Activated CD4-positive, alpha-beta T cell treated with anti-CD3 and anti-CD28 coated beads, Interleukin-2, amount 10 ng/mL, durations not matched to agents 24 days and 14 days (primary cell): ENCODE results near the gene NRP2. TPM values are rescaled to one million over a fixed set of nuclear protein-coding genes. Genes with fewer than 3 reads are reported as not detected.
A peak's percentile ranks its signal among the peaks of the same experiment; 100 is the strongest.

ENCODE experiments used
- DNase-seq: peaks from one replicate; pipeline ENCODE4 v3.0.0; 2022
- H3K27ac Mint-ChIP-seq: one replicate; pipeline ENCODE4 v1.8.0; 2022; ENCODE audit warnings: mild to moderate bottlenecking, mixed read lengths
- H3K27me3 Mint-ChIP-seq: one replicate; pipeline ENCODE4 v1.8.0; 2022; ENCODE audit warnings: mixed read lengths
- H3K36me3 Mint-ChIP-seq: one replicate; pipeline ENCODE4 v1.8.0; 2022; ENCODE audit warnings: low read depth, mild to moderate bottlenecking, mixed read lengths
- H3K4me1 Mint-ChIP-seq: one replicate; pipeline ENCODE4 v1.8.0; 2021; ENCODE audit warnings: mixed read lengths
- H3K4me3 Mint-ChIP-seq: one replicate; pipeline ENCODE4 v1.8.0; 2022; ENCODE audit warnings: mild to moderate bottlenecking, moderate library complexity, mixed read lengths
- H3K9me3 Mint-ChIP-seq: one replicate; pipeline ENCODE4 v1.8.0; 2021; ENCODE audit warnings: mixed read lengths
- intact Hi-C: fragments of 100-400 bp; cut with micrococcal nuclease; formaldehyde crosslinking; loops from one replicate; pipeline ENCODE4 v1.15.1; 2023
- total RNA-seq: library from RNA; stranded (reverse); gene quantifications from 2 replicates; pipeline ENCODE4 v1.2.3, GENCODE V29; 2022

Gene NRP2
- total RNA-seq, 1 donor from 2014 or later = 64.4 TPM

DNA sequence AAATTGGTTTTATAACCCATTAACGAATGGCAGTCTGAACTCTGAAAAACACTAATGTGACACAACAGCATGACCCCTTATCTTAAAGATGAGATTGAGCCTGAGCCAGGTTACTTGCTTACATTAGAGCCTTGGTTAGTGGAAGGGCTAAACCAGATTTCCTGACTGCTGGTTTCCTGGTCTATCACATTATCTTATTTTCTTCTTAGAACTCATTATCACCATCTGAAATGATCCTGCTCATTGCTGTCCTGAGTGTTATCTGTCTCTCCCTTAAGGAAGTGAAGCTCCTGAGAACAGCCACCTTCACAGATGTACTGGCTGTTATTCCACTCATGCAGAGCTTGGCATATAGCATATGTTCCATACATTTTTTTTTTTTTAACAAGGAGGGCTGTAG, 9.0 kb upstream of the NRP2 start:
- peaks cover 3% of the 10 kb centered on the region for H3K36me3 Mint-ChIP-seq
- H3K4me1 Mint-ChIP-seq = peaks cover 5% of the 10 kb centered on the region
- H3K4me3 Mint-ChIP-seq = no peak overlapping the region
- H3K27ac Mint-ChIP-seq = no peak overlapping the region
- intact Hi-C loops = no loop called here
- no peak for DNase-seq
- peaks cover 11% of the 10 kb centered on the region for H3K27me3 Mint-ChIP-seq
- peaks cover 14% of the 10 kb centered on the region for H3K9me3 Mint-ChIP-seq

DNA sequence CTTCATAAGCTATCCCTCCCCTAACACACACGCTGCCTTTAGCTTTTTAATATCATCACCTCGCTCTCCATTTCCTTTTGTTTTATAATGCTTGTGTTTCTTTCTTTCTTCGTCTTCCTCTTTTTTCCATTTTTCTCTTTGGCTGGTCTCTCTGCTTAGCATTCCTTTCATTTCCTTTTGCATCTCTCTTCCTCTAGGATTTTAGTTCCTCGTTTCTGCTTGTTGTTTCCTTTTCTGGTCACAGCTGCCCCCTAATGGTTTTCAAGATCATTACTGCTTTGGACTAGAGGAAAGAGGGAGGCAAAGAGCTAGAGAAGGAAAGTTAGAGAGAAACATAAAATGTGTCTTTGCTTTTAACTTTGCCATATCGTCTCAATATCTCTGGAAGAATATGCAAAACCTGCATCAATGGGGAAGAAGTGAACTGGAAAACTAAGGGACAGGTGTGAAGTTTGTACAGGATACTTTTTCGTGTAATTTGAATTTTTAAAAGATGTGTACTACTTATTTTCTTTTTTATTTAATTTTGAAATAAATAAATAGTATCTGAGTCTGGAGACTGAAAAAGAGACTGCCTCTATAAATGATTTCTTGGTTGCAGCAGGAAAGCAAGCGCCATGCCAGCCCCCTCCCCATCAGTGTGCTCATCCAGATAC, 6.3 kb upstream of the NRP2 start:
- intact Hi-C loops = loop anchor here (1.0 kb wide), 1 partner anchor 80 kb away; no protein-coding TSS in a partner anchor
- H3K27me3 Mint-ChIP-seq = peaks cover 15% of the 10 kb centered on the region
- H3K27ac Mint-ChIP-seq = no peak overlapping the region
- peaks cover 26% of the 10 kb centered on the region for H3K4me1 Mint-ChIP-seq
- peaks cover 5% of the 10 kb centered on the region for H3K9me3 Mint-ChIP-seq
- no peak overlapping the region for H3K4me3 Mint-ChIP-seq
- DNase-seq = peak; percentile 72
- H3K36me3 Mint-ChIP-seq = no peaks in the 10 kb centered on the region

DNA sequence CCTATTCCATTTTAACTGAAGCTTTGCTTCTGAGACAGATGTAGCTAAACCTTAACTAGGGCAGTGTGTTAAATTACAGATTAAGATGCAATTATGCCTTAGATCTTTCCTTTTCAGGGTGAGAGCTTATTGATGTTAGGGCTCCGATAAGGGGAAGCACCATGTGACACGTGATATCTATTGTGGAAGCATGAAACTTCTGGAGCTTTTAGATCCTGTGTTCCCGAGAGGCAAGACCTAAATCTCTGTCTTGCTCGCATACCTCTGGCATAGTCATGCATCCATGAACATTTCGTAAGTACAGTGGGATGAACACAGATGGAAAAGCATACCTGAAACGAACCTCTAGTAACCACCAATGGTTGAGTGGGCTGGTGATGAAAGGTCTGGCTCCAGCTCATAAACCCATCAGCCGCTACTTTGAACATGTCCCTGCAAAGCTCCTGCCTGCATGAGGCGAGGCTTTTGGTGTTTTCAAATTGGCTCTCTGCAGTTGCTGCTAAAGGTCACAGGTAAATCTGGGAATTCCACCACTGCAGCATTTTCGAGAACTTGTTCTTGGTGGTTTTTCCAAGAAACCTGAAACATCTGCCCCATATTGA, 3.7 kb upstream of the NRP2 start:
- Mint-ChIP-seq H3K4me3 (no peak overlapping the region), H3K9me3 (no peaks in the 10 kb centered on the region), H3K27ac (no peak overlapping the region), H3K36me3 (peaks cover 2% of the 10 kb centered on the region), H3K4me1 (peaks cover 38% of the 10 kb centered on the region), H3K27me3 (peaks cover 25% of the 10 kb centered on the region)
- no peak for DNase-seq
- intact Hi-C loops = no loop called here

DNA sequence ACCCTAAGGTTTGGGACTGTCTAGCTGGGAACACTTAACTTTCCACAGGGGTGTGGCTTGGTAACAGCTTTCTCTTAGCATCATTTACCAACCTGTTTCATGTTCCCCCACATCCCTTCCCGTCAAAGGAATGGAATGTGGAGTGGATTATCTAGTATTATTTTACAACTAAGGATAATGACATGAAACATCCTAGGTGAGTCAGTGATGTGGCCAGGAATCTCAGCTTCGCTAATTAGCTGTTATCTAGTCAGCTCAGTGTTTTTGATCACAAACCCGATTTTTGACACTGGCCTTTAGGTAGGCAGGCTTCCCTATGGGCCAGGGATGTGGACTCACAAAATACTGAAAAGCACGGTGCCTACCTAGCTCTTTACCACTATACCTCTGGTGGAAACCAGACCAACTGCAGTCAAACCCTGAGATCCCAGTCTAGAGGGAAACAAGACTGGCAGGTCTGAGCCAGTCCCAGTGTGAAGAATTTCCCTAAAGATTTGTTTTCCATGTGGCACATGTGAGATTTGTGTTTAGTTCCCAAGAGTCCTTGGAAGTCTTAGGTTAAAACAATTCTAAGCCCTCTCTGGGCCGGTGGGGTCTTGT, 2.8 kb upstream of the NRP2 start:
- Mint-ChIP-seq H3K36me3 (peaks cover 7% of the 10 kb centered on the region), H3K9me3 (no peaks in the 10 kb centered on the region), H3K4me3 (no peak overlapping the region), H3K27me3 (peaks cover 29% of the 10 kb centered on the region), H3K27ac (no peak overlapping the region), H3K4me1 (peaks cover 43% of the 10 kb centered on the region)
- no peak for DNase-seq
- intact Hi-C loops = loop anchor here (1.0 to 10.0 kb wide), 10 partner anchors 19 to 1575 kb away; no protein-coding TSS in a partner anchor

DNA sequence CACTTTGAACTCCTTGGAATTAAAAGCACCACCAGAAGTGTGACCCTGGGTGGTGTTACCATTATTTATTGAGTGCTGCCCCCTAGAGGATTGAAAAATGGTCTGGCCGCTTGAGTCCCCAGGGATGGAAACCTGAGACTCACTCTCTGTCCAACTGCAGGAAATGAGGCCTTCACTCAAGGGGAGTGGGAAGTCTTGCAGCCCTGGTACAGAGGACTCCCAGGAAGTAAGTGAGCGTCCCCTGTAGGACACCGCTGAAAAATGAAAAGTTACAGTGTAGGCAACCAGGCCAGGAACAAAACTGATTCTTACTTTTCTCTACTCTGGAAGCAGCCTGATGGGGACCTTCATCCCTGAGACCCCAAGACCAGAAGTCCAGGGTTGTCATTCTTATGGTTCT, 2.2 kb upstream of the NRP2 start:
- H3K27ac Mint-ChIP-seq = peak overlapping the region; percentile 14
- H3K9me3 Mint-ChIP-seq = no peaks in the 10 kb centered on the region
- H3K4me3 Mint-ChIP-seq = no peak overlapping the region
- peaks cover 48% of the 10 kb centered on the region for H3K4me1 Mint-ChIP-seq
- peaks cover 35% of the 10 kb centered on the region for H3K27me3 Mint-ChIP-seq
- intact Hi-C loops = loop anchor here (1.0 to 10.0 kb wide), 10 partner anchors 19 to 1575 kb away; no protein-coding TSS in a partner anchor
- peak; percentile 88 for DNase-seq
- H3K36me3 Mint-ChIP-seq = peaks cover 12% of the 10 kb centered on the region

DNA sequence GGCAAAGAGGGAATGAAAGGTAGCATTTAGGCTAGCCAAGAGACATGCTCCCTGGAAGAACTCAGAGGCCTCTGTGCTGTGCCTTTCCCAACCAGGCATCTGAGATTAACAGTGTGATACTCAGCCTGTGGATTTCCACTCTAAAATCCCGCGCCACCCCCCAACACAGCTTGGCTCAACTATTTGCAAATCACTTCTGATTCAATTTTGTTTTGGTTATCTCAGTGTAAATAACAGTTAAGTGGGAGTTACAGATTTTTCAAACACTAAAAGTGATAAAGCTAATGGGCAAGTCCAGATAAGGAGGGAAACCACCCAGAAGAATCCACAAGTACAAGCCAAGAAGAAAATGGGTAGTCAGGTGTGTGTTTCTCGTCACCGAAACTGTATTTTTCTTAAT, 1.4 kb upstream of the NRP2 start:
- no peak for DNase-seq
- Mint-ChIP-seq H3K9me3 (no peaks in the 10 kb centered on the region), H3K27me3 (peaks cover 40% of the 10 kb centered on the region), H3K27ac (no peak overlapping the region), H3K4me1 (peaks cover 54% of the 10 kb centered on the region), H3K4me3 (no peak overlapping the region), H3K36me3 (peaks cover 18% of the 10 kb centered on the region)
- intact Hi-C loops = loop anchor here (1.0 to 10.0 kb wide), 10 partner anchors 20 to 1576 kb away; no protein-coding TSS in a partner anchor

DNA sequence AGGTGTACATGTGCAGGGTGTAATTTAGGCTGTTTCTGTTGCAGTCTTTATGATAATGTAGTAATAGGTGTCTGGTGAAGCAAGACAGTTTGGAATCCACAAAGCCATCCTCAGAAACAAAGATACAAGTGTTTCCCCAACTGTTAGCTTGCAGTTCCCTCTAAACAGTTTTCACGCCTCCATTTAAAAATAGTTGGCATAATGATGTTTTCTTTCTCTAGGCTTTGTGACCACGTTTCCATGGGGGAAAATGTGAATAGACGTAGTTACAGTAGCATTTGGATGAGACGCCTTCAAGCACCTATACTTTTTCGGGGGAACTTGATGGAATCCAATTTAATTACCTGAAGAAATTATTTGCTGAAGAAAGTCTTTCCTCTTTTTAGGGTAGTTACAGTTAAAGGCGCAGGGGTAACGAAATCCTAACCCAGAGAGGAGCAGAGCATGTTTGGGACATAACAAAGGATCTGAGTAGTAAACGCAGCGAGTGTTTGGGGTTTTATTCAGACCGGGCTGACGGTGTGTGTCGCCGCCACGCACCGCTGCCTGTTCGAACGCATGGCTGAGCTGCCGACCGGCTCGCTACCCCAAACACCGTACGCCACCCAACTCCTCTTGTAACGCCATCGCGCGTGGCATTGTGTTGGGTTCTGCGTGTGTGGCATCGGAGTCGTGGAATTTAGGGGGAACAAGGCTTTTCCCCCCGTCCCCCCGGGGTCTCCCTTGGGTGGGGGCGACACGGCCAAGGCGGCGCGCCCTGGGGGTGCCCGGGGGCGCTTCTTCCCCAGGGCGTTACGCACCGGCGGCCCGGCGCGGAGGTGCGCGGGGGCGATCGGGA, 681 bp upstream of the NRP2 start:
- H3K4me1 Mint-ChIP-seq = peaks cover 59% of the 10 kb centered on the region
- peaks cover 48% of the 10 kb centered on the region for H3K27me3 Mint-ChIP-seq
- no peaks in the 10 kb centered on the region for H3K9me3 Mint-ChIP-seq
- peaks cover 21% of the 10 kb centered on the region for H3K36me3 Mint-ChIP-seq
- peak; percentile 75 for DNase-seq
- intact Hi-C loops = loop anchor here (1.0 to 10.0 kb wide), 11 partner anchors 21 to 1577 kb away; no protein-coding TSS in a partner anchor
- H3K27ac Mint-ChIP-seq = peak overlapping the region; percentile 86
- peak overlapping the region; percentile 86 for H3K4me3 Mint-ChIP-seq

DNA sequence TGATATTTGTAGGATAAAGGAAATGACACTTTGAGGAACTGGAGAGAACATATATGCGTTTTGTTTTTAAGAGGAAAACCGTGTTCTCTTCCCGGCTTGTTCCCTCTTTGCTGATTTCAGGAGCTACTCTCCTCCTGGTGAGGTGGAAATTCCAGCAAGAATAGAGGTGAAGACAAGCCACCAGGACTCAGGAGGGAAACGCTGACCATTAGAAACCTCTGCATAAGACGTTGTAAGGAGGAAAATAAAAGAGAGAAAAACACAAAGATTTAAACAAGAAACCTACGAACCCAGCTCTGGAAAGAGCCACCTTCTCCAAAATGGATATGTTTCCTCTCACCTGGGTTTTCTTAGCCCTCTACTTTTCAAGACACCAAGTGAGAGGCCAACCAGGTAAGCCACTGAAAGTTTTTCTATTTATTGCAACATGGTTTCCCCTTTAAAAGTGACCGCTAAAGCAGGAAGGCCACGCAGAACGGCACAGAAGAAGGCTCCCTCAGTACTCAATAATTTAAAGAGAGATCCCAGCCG, 735 bp downstream of the NRP2 start:
- no peak for DNase-seq
- intact Hi-C loops = loop anchor here (1.0 to 10.0 kb wide), 8 partner anchors 71 to 1578 kb away; no protein-coding TSS in a partner anchor
- Mint-ChIP-seq H3K4me3 (peak overlapping the region; percentile 86), H3K27me3 (peaks cover 61% of the 10 kb centered on the region), H3K4me1 (peaks cover 59% of the 10 kb centered on the region), H3K9me3 (no peaks in the 10 kb centered on the region), H3K36me3 (peaks cover 24% of the 10 kb centered on the region), H3K27ac (peak overlapping the region; percentile 51)

DNA sequence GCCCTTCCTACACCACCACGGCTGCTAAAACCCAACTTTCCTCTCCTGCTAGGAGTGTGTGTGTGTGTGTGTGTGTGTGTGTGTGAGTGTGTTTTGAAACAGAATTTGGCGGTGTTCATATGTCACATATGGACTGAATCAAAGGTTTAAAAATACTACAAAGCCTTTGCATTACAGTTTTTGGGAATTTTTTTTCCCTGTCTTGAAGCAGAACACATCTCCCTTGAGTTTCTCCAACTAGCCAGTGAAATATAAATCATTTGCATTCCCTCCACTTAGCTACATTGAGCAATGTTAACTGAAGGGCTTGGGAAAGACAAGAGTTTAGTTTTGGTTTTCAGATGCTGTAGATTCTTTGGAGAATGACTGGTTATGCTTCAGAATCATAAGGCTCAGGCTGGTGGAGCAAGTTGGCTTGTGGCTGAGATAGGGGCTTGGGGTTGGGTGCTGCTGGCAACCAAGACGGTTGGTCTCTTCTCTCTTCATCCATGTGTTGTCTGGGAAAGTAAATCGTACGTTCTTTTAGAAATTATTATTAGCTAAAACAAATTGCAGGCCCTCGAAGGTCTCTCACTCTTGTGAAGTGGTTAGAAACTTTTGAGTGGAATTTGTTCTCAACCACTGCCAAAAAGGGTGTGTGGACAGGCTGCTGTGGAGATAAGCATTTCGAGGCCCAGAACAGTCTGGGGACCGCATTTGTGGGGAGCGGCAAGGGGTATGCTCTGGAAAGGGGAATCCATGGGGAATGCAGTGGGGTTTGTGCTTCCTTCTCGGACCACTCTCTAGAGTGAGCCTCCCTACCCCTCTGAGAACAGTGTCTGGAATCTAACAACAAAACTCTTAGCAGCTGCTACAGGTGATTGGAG, 1.4 kb downstream of the NRP2 start:
- DNase-seq = no peak
- H3K9me3 Mint-ChIP-seq = no peaks in the 10 kb centered on the region
- H3K36me3 Mint-ChIP-seq = peaks cover 24% of the 10 kb centered on the region
- peaks cover 57% of the 10 kb centered on the region for H3K4me1 Mint-ChIP-seq
- peaks cover 67% of the 10 kb centered on the region for H3K27me3 Mint-ChIP-seq
- intact Hi-C loops = loop anchor here (2.0 to 10.0 kb wide), 9 partner anchors 23 to 1579 kb away; no protein-coding TSS in a partner anchor
- peak overlapping the region; percentile 71 for H3K27ac Mint-ChIP-seq
- H3K4me3 Mint-ChIP-seq = peak overlapping the region; percentile 86

DNA sequence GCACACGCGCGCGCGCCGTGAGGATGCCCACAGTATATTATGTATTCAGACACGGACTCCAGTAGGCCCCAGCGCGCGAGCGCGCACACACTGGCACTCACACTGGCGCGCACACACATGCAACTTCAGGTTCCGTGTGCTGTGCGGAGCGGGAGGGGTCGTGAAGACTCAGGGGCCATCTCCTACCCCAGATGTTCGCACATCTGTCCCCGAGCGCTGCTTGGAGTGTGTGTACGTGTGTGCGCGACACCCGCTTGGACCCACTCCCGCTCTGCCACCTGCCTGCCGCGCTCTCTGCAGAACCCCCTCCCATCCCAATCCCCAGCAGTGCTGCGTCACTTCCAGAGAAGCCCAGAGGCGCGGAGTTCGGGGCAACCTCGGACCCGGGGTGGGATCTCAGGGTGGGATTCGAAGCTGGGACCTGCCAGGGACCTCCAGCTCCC, 2.6 kb downstream of the NRP2 start:
- intact Hi-C loops = loop anchor here (2.0 to 10.0 kb wide), 8 partner anchors 22 to 1580 kb away; no protein-coding TSS in a partner anchor
- Mint-ChIP-seq H3K4me3 (peak overlapping the region; percentile 86), H3K4me1 (peaks cover 50% of the 10 kb centered on the region), H3K27me3 (peaks cover 71% of the 10 kb centered on the region), H3K9me3 (no peaks in the 10 kb centered on the region), H3K27ac (peak overlapping the region; percentile 94), H3K36me3 (peaks cover 27% of the 10 kb centered on the region)
- DNase-seq = peak; percentile 68

DNA sequence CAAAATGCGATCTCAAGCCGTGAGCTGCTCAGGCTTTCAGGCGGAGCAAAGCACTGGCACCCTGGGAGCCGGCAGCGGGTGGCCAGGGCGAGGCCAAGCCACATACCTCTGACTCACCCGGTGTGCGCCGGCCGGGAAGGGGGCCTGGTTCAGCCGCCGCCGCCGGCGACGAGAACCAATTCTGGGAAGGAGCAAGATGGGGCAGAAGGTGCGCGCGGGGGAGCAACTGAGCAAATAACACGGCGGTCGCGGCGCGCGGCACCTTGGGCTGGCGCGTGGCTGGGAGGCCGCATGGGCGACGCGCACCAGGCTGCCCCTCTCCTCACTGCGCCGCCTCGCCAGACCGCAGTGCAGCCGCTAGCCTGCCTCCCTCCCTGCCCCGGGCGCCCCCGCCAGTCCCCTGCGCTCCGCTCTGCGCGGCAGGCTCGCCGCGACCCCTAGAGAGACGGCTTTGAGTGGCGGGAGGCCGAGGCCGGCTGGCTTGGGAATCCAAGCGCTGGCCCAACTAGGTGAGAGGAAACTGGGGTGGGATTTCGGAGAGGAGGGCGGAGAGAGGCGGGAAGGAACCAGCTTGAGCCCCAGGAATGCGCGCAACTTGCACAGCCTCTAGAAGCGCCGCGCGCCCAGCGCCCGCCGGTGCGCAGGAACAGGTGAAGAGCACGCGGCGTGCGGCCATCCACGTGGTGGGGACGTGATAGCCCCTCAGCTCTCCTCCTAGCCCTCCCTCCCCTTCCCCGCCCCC, 3.2 kb downstream of the NRP2 start:
- intact Hi-C loops = loop anchor here (2.0 to 10.0 kb wide), 7 partner anchors 15 to 1581 kb away; no protein-coding TSS in a partner anchor
- peak overlapping the region; percentile 86 for H3K4me3 Mint-ChIP-seq
- H3K4me1 Mint-ChIP-seq = peaks cover 44% of the 10 kb centered on the region
- peak overlapping the region; percentile 94 for H3K27ac Mint-ChIP-seq
- H3K27me3 Mint-ChIP-seq = peaks cover 70% of the 10 kb centered on the region
- no peaks in the 10 kb centered on the region for H3K9me3 Mint-ChIP-seq
- peak; percentile 77 for DNase-seq
- H3K36me3 Mint-ChIP-seq = peaks cover 27% of the 10 kb centered on the region
